Prostate gland (tissue), 2 donors: ENCODE data around the gene ZMIZ1.

ENCODE experiments used
- CTCF ChIP-seq, 4 experiments: fragments of 200-600 bp in 2 of 4; fragments of 450-650 bp in 2 of 4; sonication (generic) in 2 of 4; IDR thresholded peaks; 1 replicate in 3 of 4; 2 replicates in 1 of 4; pipeline ENCODE4 v1.5.1; 2016 to 2019; ENCODE audit warnings: antibody characterized with exemption in 4 of 4, mild to moderate bottlenecking in 2 of 4, moderate library complexity in 2 of 4
- POLR2AphosphoS5 ChIP-seq: sonication (generic); formaldehyde crosslinking; IDR thresholded peaks from one replicate; pipeline ENCODE4 v1.6.1; 2017; ENCODE audit warnings: antibody characterized with exemption

- TF ChIP-seq CTCF (IDR thresholded peaks at IDR 0.05) (no peak), POLR2AphosphoS5 (no peak)
Observed at GRCh38 chr10:79360499-79361342, 292.0 kb downstream of the ZMIZ1 start.
